HG02840 (cell line): ENCODE results near the gene ABL2.

Source experiments
- ATAC-seq: cut with Tn5 transposase; IDR thresholded peaks from one replicate; pipeline ENCODE4 v1.9.1; 2021; ENCODE audit warnings: mild to moderate bottlenecking, moderate library complexity, moderate number of reproducible peaks; ENCODE audit not compliant: unreplicated experiment, low FRiP score

The ABL2 gene

DNA sequence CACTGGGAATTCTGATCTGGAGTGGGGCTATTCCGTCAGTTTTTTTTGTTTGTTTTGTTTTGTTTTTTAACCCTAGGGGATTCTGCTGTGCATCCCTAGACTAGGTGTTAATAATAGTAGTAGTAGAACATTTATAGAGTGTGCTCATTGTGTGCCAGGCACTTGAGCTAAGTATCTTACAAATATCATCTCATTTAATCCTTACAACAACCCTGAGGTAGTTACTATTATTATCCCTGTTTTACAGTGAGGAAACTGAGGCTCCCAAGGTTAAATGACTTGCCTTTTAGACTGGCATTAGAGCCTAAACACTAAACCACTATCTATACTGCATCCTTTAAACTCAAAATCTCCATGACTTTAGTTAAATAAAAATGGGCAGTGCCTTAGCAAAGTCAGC lies 125.5 kb downstream of the ABL2 start:
- no peak for ATAC-seq

DNA sequence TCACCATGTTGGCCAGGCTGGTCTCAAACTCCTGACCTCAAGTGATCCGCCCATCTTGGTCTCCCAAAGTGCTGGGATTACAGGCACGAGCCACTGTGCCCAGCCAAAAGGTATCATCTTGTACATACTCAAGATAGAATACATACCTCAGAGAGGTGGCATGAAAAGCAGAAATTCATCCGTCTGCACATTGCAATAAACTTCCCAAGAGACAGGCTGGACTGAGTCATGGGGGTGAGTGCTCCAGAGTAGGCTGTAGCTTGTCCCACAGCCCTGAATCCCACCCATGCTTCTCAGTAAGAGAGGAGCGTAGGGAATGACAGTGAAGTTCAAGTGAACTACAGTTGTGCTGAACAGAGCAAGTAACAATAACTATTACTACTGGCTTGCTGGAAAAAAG lies 127.9 kb downstream of the ABL2 start:
- no peak for ATAC-seq

DNA sequence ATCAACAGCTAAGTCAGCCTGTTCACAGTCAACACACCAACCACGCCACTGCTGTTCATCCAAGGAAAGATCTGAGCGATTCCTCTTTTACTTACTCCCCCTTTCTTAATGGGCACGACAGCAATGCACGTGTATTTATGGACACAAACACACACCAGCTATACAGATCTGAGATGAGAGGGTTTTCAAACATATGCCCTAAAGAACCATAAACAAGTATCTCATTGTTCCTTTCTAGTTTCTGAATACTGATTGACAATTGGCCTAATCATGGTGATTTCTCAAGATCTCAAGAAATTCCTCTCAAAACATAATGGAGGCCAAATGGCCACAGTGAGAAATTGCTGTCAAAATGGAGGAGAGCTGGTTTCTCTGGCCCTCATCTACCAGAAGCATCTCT lies 129.6 kb downstream of the ABL2 start:
- ATAC-seq, result no peak

DNA sequence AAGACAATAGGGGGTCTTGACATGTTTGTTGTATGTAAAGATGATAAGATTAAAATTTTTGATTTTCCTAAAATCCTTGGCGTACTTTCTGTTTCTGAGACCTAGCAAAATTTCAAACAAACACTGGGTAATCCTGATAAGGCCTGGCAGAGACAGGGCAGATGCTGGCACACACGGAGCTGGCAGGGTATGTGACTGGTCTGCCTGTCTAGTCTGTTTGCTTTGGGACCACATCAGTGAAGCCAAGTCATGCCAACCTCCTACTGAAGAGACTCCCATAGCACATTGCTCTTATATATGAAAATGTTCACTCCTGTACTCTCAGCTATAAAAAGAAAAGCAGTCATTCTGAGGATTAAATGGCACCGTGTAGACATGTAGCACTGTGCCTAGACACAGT lies 133.6 kb downstream of the ABL2 start:
- no peak for ATAC-seq

DNA sequence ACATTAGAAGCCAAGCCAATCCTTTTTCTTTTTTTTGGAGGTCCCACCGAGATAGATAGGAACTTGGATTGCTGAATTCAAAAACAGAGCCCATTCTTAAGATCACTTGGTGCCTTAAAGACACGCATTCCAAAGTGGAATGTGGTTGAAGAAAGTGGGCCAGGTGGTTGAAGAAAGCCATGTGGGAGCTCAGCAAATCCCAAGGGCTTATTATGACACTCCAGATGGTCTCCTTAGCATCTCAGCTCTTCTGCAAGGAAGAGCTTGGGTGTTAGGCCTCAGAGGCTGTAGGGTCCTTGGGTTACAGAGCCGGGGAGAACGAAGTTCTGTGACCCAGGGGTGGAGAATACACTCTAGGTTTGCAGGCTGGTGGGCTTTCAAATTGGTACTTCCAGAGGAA lies 134.1 kb downstream of the ABL2 start:
- ATAC-seq, result no peak

DNA sequence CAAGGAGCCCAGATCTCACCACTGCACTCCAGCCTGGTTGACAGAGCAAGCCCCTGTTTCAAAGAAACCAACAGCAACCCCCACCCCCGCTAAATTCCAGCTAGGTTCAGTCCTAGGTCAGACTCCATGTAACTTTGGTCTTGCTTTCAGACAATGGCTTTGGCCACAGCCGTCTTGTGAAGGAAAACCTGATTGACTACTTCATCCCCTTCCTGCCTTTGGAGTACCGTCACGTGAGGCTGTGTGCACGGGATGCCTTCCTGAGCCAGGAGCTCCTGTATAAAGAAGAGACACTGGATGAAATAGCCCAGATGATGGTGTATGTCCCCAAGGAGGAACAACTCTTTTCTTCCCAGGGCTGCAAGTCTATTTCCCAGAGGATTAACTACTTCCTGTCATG lies 134.7 kb downstream of the ABL2 start:
- no peak for ATAC-seq

DNA sequence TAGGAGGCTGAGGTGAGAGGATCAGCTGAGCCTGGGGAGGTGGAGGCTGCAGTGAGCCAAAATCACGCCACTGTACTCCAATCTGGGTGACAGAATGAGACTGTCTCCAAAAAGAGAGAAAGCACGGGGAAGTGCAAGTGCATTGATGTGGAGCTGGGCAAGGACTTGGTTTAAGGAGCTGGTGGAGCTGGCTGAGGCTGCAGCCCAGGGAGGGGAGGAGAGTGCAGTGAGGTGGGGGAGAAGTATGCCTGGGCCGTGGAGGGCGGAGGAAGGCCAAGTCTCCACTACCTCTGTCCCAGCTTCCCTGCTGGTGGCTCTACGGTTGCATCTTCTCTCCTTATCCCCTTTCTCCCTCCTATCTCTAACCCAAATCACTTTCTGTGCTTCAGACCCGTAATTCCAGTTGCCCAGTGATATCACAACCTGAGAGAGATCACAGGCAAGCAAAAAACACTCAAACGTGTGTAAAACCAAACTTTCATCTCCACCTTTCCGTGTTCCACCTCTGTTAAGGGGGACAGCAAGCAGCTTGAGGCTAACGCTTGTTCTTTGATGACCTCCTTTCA lies 136.5 kb downstream of the ABL2 start:
- no peak for ATAC-seq

DNA sequence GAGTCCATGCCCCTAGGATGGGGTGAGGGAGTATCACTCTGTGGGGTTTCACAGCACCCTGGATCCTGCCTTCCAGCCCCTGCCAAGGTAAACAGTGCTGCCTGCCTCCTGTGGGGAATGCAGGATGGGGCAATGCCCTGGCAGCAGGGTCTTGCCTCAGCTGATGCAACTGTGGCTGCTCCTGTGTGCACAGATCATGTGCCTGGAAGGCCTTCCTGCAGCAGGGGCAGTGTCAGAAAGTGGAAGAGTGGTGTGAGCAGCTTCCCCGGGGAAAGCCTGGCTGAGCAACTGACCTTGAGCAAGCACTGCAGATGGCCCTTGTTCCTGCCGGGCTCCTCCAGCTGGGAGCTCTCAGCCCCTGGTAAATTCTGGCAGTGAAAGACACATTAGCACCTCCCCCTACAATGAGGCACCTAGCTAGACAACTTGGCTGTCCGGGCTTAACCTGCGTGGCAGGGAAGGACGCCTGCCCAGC lies 137.7 kb downstream of the ABL2 start:
- no peak for ATAC-seq

DNA sequence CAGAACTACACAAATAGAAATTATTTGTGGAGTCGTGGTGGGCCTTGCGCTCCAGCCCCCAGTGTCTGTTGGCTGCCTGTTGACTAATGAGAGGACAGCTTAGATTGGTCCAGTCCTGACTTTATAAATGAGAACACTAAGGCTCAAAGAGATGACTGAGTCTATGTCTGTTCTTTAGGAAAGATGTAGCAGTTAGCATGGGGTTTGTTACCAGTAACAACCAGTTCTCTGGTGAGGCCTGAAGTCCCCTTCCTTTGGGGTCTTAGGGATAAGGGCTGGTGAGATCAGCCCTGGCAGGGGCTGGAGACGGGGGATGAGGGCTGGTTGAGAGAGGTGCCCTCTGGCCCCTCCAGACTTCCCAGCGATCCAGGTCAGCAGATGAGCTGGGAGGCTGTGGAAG lies 138.6 kb downstream of the ABL2 start:
- no peak for ATAC-seq

DNA sequence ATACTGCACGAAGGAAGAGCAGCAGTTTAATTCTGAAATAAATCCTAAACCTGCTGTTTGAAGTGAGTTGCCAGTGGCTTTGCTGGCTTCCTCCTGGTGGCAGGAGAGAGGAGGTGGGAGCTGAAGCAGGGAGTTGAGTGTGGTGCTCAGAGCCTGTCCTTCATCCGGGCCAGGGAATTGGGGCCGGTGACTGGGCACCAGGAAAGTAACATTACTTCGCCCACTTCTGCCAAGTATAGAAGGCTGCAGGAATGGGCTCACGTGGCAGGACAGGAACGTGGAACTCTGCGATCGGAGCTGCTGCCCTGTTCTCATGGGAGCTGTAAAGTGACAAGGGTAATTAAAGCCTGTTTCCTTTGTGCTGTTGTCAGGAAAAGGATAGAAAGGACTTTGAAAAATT lies 139.0 kb downstream of the ABL2 start:
- ATAC-seq, result no peak

DNA sequence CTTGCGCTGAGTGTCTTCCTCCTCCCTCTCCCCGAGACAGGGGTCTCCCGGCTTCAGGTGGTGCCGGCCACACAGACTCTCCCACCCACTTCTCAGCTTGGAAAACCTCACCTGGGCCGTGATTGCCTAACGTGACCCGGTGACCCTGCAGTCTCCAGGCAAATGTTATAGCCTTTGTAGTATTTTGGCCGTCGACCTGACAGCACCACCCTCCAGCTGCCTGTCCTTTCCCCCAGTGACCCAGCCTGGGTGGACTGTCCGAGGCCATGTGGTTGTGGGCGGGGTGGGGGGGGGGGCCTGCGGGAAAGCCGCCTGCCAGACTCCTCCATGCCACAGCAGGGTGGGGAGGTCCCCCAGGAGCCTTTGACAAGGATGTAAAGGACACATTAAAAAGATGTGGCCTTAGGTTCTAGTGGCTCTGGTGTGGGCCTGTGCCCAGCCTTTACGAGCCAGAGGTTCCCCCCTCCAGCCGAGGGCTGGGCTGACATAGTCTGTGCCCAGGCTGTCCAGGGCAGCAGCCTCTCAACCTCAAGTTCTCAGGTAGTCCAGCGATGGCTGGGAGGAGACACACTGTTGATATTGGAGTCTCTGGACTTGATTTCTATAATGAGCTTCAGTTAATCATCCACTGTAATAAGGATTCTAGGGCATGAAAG lies 139.5 kb downstream of the ABL2 start:
- no peak for ATAC-seq

DNA sequence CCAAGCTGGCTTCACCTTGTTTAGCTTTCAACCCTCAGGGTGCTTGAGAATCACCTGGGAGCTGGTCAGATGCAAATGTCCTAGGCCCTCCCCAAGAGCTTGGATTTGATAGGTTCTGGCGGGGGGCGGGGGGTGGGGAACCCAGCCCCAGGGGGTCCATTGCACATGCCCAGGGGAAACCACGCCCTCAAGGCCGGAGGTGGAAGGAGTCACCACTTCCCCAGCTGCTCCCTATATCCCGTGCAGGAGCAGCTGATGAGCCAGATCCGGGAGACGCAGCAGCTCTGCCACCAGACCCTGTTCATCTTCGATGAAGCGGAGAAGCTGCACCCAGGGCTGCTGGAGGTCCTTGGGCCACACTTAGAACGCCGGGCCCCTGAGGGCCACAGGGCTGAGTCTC lies 141.8 kb downstream of the ABL2 start:
- no peak for ATAC-seq

DNA sequence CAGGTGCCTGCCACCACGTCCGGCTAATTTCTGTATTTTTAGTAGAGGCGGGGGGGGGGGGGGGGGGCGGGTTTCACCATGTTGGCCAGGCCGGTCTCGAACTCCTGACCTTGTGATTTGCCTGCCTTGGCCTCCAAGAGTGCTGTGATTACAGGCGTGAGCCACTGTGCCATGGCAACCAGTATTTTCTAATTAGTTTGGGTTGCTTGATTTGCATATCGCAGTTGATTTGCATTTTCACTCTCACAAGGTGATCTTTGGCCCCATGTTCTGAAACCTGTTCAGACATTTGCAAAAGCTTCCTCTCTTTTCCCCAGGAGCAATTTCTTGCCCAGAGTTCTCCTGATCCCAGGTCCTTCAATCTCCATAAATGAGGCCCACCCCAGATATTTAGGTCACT lies 145.9 kb downstream of the ABL2 start:
- no peak for ATAC-seq

DNA sequence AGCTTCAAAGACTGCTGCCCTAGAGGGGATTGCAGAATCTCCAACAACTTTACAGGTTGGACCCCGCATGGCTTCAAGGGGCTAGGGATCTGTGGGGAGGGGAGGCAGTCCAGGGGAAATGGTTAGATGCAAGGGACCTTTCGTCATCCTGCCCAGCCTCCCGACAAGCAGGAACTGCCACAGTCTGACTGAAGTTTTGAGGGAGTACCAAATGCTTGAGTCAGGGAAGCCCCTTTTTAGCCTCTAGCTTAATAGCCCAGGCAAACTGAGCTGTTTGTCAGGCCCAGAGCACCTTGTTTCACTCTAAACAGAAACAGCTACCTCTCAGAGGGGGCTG lies 146.5 kb downstream of the ABL2 start:
- ATAC-seq, result no peak

DNA sequence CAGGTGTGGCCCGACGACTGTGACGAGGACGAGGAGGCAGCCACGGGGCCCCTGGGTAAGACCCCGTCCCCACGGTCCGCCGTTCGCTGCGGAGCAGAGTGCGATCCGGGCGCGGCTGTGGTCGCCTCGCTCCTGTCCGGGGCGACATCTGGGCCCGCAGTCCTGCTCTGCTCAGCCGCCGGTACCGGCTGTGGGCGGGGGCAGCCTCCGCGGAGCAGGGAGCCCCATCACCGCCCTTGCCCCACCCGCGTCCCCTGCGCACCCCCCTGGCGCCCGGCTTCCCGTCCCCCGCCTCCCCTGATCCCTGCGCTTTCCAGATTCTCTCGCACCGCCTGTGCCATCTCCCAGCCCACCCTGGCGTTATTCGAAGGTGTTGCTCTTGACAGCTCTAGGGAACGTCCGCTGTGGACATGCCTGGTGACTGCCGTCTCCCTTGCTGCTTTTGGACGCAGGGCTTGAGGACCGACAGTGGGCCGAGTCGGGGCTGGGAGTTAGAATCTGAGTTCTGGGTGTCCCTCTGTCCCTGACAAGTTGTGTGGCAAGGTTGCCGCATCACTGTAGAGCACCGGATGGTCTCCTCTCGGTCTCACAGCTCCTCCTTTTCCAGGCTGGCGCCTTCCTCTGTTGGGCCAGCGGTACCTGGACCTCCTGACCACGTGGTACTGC lies 147.0 kb downstream of the ABL2 start:
- peak; percentile 9 for ATAC-seq

DNA sequence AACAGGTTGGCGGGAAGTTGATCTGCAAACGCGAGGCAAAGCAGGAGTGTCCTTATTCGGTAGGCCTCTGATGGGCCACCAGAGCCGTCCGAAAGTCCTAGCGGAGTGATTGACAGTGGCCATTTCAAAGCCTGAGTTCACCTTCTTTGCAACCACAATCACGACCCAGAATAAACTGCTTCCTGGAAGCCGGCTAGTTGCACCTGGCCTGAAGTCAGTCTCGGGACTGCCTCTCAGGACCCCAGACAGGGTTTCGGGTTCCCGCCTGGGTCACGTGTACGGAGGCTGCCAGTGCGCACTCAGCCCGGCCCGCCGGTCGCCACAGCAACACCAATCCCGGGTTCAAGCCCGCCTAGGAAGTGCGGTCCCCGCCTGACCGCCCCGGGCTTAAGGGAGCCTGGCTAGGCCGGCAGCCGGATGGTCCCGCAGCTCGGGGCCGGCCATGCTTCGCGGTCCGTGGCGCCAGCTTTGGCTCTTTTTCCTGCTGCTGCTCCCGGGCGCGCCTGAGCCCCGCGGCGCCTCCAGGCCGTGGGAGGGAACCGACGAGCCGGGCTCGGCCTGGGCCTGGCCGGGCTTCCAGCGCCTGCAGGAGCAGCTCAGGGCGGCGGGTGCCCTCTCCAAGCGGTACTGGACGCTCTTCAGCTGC lies 147.7 kb downstream of the ABL2 start, which contains the start of gene TOR3A:
TOR3A (plus strand) TSS at position 384 of the 646 bp plus-strand sequence; CDS start at position 443, 59 bp downstream.
- ATAC-seq, result peak; percentile 89

DNA sequence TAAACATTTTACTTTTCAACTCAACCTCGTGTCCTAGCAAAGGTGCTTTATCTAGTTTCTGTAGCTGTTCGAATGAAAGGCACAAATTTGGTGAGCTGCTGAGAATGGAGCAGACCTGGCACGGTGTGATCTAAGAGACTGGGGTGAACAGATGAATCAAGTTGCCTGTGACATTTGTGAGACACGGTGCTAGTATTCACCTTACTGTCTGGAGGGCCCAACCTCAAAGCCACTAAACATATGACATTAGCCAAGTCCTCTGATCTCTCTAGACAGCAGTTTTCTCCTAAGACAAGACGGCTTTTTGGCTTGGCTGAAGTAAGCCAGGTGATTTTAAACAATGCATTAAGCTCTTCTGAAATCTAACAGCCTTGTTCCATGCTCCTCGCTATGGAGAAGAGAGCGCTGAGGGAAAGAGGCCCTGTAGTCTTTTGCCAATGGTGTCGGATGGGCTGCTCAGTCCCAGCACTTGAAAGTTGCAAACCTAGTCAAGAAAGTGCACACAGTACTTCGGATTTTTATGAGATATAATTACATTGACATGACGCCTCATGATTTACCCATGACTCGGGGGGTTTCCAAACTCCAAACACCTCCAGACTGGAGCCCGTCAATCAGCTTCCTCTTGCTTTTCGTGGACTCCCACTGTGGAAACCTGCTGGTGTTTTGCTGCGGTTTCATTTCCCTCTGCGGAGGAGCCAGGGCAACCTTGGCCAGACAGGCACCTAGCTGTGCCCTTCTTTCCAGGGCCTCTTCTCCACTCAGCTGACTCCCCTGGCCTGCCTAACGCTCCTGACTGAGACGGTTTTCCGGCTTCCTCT lies 148.4 kb downstream of the ABL2 start:
- ATAC-seq, result no peak

DNA sequence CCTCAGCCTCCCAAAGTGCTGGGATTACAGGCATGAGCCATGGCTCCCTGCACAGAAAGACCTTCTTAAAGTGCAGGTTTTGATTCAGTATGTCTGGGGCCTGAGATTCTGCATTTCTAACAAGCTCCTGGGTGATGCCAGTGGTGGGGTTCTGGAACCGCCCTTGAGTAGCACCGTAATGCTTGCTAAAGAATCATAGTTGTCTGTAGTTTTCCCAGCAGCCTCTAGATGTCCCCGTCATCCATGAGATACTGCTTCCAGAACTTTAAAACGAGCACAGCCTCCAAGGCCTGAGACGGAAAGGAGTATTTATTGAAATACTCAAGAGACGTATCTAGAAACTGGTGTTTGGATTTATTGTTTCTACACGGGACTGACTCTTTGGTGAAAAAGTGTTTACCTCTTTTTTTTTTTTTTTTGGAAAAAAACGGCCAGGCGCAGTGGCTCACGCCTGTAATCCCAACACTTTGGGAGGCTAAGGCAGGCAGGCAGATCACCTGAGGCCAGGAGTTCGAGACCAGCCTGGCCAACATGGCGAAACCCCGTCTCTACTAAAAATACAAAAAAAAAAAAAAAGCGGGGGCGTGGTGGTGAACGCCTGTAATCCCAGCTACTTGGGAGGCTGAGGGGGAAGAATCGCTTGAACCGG lies 150.2 kb downstream of the ABL2 start:
- no peak for ATAC-seq

DNA sequence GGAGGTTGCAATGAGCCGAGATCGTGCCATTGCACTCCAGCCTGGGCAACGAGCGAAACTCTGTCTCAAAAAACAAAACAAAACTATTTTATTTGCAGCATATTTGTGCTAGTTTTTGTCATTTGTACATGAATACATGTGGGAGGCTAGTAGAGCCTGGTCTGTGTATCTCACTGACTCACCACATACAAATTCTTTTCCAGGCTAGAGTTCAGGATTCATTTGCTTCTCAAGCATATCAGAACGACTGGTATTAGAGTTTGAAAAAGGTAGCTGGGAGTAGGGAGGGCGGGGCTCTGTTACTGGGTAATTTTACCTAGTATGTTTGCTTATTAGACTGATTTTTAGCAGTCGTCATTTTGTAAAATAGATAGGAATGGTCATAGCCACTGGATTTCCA lies 152.1 kb downstream of the ABL2 start:
- no peak for ATAC-seq

DNA sequence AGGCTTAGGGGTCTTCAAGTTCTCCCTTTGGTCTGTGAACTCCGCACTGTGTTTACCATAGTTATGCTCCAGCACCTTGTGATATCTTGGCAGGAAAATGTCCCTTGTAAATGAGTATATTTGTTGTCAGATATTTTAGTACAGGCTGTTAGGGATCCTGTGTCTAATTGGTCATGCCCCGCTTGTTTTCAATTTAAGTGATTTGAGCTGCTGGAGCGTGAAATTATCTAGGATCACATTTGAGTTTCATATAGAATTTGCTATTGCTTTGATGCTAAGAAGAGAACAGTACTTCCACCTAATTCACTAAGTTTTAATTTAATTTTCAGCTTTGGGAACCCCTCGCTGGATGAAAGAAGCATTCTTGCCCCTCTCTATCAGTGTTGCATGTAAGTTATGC lies 163.0 kb downstream of the ABL2 start:
- ATAC-seq, result no peak
